Cardiac septum (tissue), 1 donor: ENCODE results near the gene HPCAL1. TPM values are rescaled to one million over a fixed set of nuclear protein-coding genes. Genes with fewer than 3 reads are reported as not detected.

Source experiments
- DNase-seq: peaks from one replicate; pipeline ENCODE4 v3.0.0-alpha.2; 2020; ENCODE audit warnings: low spot score
- intact Hi-C: fragments of 100-400 bp; cut with DNase I; formaldehyde crosslinking; loops from one replicate; pipeline ENCODE4 v1.14.0; 2022
- total RNA-seq: library from RNA; stranded (reverse); fragmentation: NEBNext Ultra II Directional; extraction: Animal tissue kit (Norgen Biotek cat#: 25700); gene quantifications from one replicate; pipeline ENCODE4 v1.2.1, GENCODE V29; 2021
- donor health status: DM: no; HTN: no; CAD: no.

HPCAL1 gene
- total RNA-seq, 1 donor from 2014 or later: 21.6 TPM

GRCh38 chr2:10407841-10408648 is 105.3 kb downstream of the HPCAL1 start:
- intact Hi-C loops: loop anchor here (2.0 to 5.0 kb wide), 3 partner anchors 126 to 283 kb away; no protein-coding TSS in a partner anchor
- peak; percentile 88 for DNase-seq

GRCh38 chr2:10408649-10409579 is 106.2 kb downstream of the HPCAL1 start:
- intact Hi-C loops: loop anchor here (2.0 to 5.0 kb wide), 3 partner anchors 127 to 284 kb away; no protein-coding TSS in a partner anchor
- DNase-seq: peak; percentile 93

- DNase-seq: no peak
- intact Hi-C loops: no loop called here
These were observed 107.5 kb downstream of the HPCAL1 start for GRCh38 chr2:10410001-10410822.

DNA sequence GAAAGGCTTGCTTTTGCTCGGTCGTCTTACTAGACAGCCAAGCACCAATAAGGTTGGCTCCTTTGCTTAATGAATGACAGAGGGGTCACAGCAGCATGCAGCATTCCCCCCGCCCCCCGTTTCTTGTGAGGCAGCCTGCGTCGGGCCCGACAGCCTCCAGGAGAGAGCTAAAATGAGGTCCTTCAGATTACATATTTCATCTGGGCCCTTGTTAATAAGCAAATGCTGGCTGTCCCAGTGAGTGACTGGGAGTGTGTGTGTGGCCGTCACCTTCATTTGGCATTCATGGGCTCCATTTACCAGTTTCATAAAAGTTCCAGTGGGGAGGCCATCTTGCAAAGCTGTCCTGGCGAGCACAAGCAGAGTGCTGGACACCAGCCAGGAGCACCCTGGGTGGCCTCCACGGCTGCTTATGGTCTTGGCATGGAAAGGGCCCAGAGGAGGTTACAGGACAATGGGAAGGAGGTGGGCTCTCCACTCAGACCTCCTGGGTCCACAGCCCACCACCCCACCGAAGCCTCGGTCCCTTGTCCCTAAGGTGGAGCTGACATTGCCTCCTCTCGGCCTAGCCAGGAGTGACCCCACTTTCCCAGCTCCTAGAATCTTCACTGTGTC is 108.2 kb downstream of the HPCAL1 start:
- no peak for DNase-seq
- intact Hi-C loops: no loop called here

- intact Hi-C loops: no loop called here
- no peak for DNase-seq
These were observed 108.9 kb downstream of the HPCAL1 start for GRCh38 chr2:10411557-10411956.

- intact Hi-C loops: no loop called here
- no peak for DNase-seq
These were observed 109.7 kb downstream of the HPCAL1 start for GRCh38 chr2:10412380-10412779.

DNA sequence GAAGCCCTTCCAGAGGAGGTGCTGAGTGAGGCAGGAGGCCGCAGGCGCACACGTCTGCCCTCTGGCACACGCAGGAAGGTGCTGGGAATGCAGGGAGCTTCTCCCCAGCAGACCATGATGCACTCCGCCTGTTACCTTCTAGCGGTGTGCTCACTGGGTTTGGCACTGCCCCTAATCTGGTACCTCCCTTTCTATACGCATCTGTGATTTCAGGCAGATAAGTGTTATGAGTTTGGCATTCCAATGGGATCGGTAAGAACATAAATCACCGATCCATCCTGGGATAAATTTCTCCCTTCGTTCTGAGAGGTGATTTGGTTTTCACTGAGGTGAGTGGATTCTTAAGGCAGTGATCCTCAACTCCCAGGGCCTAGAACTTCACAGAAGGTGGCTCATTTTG is 110.8 kb downstream of the HPCAL1 start:
- intact Hi-C loops: no loop called here
- DNase-seq: no peak

- intact Hi-C loops: no loop called here
- no peak for DNase-seq
These were observed 111.3 kb downstream of the HPCAL1 start for GRCh38 chr2:10413991-10414451.

DNA sequence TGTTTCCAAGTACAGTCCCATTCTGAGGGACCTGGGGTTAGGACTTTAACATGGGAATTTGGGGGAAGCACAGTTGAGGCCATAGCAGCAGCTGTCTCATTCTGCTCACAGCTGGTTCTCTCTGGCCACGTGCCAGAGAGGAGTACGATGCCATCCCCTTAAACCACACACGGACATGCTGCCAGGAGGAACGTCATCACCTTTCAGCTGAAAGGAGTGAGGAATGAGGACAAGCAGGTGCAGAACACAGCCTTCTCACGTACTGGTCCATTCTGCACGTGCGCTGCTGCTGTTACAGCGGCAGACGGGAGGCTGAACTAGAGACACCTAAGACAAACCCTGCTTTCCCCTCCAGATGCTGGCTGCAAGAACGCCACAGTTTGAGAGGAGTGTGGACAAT is 111.9 kb downstream of the HPCAL1 start:
- intact Hi-C loops: no loop called here
- no peak for DNase-seq

DNA sequence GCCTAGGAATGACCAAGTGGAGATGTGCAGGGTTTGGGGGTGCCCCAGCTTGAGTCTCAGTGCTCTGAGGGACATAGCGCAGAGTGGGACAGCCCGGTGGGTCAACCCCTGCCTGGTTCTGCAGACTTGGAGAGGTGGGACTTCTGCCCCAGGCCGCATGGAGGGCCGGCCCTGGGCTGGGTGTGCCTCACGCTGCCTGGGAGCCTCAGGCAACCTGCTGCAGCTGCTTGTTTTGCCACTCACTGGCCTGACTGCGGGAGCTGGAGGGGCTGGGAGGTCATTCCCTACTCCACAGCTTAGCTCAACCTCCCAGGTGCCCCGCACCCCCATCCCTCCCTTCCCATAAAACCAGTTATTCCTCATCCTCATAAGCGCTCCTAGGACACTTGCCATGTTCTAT is 112.3 kb downstream of the HPCAL1 start:
- DNase-seq: no peak
- intact Hi-C loops: no loop called here

DNA sequence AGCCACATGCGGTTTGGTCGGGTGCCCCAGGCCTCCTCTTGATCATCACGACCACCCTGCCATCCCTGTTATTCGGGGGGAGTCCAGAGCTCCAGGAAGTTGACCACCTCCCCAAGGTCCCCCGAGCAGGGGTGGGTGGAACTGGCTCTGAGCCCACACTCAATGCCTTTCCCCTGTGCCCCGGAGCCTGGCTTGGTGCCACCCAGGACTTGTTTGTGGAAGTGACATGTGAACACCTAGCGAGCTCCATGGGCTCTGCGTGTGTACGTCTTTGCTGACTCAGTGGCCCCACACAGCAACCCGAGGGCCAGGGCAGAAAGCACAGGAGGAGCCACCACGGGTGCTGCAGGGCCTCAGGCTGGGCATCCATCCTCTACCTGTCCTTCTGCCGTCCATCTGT is 112.9 kb downstream of the HPCAL1 start:
- intact Hi-C loops: no loop called here

DNA sequence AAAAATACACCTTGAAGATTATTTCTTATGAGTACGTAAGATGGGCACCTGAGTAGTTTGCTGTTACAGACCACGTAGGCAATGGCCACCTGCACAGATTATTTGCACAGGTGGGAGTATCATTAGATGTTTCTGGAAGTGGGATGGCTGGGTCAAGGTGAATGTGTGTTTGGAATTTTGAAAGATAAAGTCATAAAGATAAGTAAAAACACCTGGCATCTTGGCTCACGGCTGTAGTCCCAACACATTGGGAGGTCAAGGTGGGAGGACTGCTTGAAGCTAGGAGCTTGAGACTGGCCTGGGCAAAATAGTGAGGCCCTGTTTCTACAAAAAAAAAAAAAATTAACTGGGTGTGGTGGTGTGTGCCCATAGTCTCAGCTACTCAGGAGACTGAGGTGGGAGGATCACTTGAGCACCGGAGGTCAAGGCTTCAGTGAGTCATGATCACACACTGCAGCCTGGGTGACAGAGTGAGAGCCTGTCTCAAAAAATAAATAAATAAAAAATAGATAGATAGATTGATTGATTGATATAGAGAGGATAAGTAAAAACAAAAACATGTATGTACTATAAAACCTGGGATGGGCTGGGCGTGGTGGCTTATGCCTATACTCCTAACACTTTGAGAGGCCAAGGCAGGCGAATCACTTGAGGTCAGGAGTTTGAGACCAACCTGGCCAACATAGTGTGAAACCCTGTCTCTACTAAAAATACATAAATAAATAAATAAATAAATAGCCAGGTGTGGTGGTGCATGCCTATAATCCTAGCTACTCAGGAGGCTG is 115.0 kb downstream of the HPCAL1 start:
- DNase-seq: no peak
- intact Hi-C loops: no loop called here

More for the DNA sequence above, 112.9 kb downstream of the HPCAL1 start:
- no peak for DNase-seq

DNA sequence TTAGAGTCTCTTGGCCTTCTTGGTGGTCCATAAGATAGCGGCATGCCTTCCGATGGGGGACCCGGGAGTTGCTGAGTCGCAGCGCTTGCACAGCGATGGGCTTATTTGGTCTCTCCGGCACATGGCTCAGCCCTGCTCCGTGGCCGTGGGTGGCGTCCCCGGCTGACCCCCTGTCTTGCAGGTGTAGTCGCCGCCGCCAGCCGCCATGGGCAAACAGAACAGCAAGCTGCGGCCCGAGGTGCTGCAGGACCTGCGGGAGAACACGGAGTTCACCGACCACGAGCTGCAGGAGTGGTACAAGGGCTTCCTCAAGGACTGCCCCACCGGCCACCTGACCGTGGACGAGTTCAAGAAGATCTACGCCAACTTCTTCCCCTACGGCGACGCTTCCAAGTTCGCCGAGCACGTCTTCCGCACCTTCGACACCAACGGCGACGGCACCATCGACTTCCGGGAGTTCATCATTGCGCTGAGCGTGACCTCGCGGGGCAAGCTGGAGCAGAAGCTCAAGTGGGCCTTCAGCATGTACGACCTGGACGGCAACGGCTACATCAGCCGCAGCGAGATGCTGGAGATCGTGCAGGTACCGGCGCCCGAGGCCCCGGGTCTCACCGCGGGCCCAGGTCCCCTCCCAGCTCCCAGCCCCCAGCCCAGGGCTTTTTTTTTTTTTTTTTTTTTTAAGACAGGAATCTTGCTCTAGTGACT is 117.0 kb downstream of the HPCAL1 start:
- intact Hi-C loops: no loop called here
- DNase-seq: no peak

DNA sequence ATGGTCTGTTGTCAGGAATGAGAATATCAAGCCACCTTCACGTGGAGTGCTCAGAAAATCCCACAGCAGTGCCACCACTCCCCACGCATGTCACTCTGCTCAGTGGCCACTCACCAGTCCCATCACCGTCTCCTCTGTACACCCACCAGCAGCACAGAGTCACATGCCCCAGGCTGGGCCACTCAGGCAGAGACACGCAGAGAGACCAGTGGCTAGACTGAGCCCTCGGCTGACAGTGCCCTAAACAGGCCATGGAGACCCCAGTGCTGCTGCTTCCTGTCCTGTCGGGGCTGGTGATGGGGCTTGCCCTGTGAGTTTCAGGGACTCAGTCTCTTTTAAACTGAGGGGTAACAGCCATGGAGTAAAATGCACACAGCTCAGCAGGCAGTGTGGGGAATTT is 119.5 kb downstream of the HPCAL1 start:
- no peak for DNase-seq
- intact Hi-C loops: no loop called here

DNA sequence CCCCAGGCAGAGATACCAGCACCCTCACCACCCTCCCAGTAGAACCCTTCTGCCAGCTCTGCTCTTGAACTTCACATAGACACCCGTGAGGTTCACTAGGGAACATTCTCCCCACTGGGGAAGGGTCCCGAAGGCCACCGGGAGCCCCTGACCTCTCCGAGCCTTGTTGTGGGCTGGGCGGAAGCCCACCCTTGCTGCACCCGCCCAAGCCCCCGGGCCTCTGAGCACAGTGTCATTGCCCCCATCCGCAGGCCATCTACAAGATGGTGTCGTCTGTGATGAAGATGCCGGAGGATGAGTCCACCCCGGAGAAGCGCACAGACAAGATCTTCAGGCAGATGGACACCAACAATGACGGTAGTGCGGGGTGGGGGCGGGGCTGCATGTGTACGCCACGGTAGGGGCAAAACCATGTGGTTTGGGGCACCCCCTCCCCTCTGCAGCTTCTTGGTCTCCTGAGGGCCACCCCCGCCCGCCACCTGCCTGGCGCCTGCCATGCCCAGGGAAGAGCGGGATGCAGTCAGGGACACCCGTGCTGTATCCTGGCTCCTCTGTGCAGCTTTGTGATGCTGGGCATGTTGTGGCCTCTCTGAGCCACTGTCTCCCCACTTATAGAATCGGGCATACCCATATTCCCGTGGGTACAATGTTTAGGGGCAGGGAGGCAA is 120.2 kb downstream of the HPCAL1 start:
- no peak for DNase-seq
- intact Hi-C loops: no loop called here

- DNase-seq: no peak
- intact Hi-C loops: no loop called here
These were observed 120.7 kb downstream of the HPCAL1 start for GRCh38 chr2:10423400-10423774.

DNA sequence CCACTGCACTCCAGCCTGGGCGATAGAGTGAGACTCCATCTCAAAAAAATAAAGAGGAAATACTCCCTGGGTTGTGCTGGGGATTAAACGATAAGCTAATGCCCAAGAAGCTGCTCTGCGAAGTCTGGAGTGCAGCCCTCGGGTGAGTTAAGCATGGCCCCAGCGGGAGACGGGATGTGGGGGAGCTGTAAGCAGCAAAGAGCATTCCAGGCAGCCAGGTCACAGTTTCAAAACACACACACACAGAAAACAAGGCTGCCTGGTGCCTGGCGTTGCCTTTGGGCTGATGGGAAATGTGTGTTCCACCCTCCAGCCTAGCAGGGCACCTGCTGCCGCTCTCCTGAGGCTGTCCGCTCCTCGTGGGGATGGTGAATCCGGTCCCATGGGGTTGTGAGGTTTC is 121.3 kb downstream of the HPCAL1 start:
- intact Hi-C loops: no loop called here

More for the DNA sequence above, 121.3 kb downstream of the HPCAL1 start:
- no peak for DNase-seq
